HG03159 (cell line): ENCODE results near the gene PCDHA1.
"Not testable (repeated sequence)": the region's sequence is repeated elsewhere in the genome, so short reads cannot be mapped to it uniquely, and the experiment has no call there.

Source experiments
- ATAC-seq: cut with Tn5 transposase; IDR thresholded peaks from one replicate; pipeline ENCODE4 v1.9.1; 2021; ENCODE audit warnings: mild to moderate bottlenecking, moderate library complexity; ENCODE audit not compliant: unreplicated experiment

The PCDHA1 gene

DNA sequence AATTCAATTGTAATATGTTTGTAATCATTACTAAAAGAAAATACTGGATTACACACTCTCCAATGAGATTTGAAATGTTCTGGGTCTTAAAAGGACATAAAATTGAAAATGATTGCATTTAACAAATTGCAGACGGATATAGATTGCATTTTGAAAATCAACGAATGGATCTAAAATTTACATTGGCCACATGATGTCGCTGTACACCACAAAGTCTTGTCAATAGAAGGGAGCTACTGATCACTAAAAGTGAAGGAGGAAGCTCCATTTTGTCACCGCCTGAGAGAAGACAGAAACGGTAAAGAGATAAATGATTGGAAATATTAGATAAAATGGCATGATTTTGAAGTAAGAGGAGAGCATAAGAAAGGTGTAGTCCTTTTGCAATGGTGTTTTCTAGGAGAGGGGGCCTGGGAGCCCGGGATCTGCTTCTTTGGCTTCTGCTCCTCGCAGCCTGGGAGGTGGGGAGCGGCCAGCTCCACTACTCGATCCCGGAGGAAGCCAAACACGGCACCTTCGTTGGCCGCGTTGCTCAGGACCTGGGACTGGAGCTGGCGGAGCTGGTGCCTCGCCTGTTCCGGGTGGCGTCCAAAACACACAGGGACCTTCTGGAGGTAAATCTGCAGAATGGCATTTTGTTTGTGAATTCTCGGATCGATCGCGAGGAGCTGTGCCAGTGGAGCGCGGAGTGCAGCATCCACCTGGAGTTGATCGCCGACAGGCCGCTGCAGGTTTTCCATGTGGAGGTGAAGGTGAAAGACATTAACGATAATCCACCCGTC is at the start of gene PCDHA1:
PCDHA1 (plus strand) TSS at position 236 of the 782 bp plus-strand sequence.
- ATAC-seq = no peak

DNA sequence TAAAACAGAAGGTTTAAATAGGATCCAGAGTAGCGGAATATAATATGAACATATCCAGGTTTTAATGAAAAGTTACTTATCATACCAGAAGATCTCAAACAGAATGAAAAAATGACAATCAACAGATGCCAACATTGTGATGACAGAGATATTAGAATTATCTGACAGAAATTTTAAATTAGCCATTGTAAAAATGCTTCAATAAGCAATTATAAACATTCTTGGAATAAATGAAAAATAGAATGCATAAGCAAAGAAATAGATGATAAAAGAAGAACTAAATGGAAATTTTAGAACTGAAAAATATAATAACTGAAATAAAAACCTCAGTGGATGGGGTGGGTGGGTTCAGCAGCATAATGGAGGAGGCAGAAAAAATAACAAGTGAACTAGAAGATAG is 48.5 kb upstream of the PCDHA1 start:
- no peak for ATAC-seq

DNA sequence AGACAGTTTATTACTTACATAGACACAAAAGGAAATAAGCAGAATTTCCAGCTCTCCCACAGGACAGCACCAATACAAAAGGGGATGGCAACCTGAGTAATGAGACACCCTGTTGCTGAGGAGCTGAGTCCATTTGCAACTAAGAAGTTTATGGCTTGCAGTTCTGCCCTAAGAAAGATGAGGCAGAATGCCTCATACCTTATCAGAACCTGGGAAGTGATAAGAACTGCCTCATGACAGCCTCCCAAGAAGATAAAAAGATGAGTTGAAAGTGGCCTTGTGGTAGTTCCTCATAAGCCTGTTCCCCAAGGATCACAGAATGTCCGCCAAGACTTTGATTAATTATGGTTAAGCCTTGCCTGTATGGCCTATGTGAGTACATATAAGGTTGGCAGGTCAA is 44.0 kb upstream of the PCDHA1 start:
- no peak for ATAC-seq

DNA sequence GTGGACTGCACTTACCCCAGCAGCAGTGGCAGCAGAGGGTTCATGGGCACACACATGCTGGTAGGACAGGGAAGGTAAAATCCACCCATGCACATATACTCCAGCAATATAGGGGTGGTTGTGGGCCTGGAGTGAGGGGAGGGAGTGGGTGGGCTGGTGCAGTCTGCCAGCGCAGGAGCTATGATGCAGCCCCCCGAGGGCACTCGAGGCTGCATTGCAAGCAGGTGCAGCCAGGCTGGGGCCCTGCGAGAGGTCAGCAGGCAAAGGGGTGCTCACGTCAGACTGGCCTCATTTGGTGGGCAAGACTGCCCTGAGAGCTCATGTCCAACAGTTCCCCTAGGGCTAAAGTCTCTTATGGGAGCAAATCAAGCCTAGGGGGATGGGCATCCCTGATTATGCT is 32.4 kb upstream of the PCDHA1 start:
- ATAC-seq = no peak

DNA sequence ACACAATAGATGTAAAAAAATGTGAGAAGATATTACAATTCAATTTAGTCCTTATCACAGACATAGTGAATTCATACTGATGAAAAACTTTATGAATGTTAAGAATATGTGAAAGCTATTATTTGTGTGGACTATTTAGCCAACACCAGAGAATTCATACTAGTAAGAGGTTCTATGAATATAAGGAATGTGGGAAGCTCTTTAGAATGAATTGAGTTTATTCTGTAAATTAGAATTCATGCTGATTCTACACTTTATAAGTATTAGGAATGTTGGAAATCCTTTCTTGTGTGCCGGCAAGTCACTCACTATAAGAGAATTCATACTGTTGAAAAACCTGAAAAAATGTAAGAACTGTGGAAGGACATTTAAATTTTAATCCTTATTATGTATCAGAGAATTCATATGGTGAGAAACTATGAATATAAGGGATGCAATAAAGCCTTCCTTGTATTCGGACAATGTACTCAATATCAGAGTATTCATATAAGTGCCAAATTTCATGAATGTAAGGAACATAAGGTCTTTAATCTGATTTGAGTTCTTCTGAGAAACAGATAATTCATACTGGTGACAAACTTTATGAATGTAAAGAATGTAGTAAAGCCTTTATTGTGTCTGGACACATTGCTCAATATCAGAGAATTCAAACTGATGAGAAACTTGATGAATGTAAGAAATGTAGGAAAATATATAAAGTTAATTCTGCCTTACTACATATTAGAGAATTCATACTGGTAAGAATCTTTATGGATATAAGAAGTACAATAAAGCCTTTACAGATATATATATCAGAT is 21.6 kb upstream of the PCDHA1 start:
- no peak for ATAC-seq

DNA sequence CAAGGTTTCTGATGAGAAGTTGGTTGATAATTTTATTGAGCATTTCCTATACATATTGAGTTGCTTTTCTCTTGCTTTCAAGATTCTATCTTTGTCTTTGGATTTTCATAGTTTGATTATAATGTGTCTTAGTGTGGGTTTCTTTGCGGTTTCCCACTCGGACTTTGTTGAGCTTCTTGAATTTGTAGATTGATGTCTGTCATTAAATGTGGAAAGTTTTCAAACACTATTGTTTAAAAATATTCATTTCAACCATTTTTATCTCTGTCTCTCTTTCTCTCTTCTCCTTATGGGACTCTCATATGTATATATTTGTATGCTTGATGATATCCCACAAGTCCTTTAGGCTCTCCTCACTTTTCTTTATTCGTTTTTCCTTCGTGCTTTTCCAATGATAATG is 18.5 kb upstream of the PCDHA1 start:
- no peak for ATAC-seq

DNA sequence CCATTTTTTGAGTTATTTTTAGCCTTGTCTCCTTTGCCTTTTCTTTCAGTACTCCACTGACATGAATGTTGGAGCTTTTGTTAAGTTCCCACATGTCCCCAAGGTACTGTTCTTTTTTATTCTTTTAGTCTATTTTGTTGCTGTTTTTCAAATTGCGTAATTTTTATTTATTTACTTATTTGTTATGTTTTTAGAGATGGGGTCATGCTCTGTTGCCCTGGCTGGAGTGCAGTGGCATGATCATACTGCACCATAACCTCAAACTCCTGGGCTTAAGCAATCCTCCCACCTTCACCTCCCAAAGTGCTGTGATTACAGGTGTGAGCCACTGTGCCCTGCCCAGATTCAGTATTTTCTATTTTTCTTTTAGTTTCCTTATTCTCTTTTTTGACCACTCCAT is 5.4 kb upstream of the PCDHA1 start:
- no peak for ATAC-seq

DNA sequence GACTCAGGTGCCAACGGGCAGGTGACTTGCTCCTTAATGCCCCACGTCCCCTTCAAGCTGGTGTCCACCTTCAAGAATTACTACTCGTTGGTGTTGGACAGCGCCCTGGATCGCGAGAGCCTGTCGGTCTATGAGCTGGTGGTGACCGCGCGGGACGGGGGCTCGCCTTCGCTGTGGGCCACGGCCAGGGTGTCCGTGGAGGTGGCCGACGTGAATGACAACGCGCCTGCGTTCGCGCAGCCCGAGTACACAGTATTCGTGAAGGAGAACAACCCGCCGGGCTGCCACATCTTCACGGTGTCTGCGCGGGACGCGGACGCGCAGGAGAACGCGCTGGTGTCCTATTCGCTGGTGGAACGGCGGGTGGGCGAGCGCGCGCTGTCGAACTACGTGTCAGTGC is 1.5 kb downstream of the PCDHA1 start:
- not testable (repeated sequence) for ATAC-seq

DNA sequence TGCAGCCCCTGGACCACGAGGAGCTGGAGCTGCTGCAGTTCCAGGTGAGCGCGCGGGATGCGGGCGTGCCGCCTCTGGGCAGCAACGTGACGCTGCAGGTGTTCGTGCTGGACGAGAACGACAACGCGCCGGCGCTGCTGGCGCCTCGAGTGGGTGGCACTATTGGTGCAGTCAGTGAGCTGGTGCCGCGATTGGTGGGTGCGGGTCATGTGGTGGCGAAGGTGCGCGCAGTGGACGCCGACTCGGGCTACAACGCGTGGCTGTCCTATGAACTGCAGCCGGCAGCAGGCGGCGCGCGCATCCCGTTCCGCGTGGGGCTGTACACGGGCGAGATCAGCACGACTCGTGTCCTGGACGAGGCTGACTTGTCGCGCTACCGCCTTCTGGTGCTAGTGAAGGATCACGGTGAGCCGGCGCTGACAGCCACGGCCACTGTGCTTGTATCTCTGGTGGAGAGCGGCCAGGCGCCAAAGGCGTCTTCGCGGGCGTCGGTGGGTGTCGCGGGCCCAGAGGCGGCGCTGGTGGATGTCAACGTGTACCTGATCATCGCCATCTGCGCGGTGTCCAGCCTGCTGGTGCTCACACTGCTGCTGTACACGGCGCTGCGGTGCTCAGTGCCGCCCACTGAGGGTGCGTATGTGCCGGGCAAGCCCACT is 2.0 kb downstream of the PCDHA1 start:
- not testable (repeated sequence) for ATAC-seq

DNA sequence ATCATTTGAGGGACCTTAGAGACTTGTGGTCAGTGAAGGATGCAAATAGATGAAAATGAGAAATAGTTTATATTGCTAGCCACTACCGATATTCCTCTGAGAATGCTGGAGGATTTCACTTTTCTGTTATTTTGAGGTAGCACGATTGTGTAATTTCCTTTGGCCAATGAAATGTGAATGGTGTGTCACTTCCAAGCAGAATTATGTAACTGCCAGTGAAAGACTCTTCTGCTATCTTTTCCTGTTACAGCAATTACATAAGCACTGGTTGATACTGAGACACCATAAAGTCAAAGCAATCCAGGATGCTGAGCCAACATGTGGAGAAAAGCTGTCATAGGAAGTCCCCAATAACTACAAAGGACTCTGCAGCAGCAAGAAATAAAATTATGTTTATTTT is 5.1 kb downstream of the PCDHA1 start:
- ATAC-seq = no peak

DNA sequence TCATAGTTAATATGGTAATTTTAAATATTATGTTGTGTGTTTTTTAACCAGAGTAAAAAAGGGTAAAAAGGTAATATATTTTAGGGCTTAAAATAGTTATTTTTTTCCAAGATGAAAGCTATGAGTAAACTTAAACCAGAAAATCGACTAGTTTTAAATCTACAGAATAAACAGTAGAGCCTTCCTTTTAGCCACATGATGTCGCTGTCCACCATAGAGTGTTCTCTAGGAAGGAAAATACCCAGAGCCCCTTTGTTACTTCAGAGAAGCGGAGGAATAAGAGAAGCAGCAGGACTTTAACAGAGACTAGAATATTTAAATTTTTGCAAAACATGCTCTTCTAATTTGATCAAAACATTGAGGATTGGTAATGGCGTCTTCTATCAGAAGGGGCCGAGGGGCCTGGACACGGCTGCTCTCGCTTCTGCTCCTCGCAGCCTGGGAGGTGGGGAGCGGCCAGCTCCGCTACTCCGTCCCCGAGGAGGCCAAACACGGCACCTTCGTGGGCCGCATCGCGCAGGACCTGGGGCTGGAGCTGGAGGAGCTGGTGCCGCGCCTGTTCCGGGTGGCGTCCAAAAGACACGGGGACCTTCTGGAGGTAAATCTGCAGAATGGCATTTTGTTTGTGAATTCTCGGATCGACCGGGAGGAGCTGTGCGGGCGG is 8.8 kb downstream of the PCDHA1 start, which contains the start of gene PCDHA2:
PCDHA2 (plus strand) TSS at position 258 of the 664 bp plus-strand sequence.
- no peak for ATAC-seq

DNA sequence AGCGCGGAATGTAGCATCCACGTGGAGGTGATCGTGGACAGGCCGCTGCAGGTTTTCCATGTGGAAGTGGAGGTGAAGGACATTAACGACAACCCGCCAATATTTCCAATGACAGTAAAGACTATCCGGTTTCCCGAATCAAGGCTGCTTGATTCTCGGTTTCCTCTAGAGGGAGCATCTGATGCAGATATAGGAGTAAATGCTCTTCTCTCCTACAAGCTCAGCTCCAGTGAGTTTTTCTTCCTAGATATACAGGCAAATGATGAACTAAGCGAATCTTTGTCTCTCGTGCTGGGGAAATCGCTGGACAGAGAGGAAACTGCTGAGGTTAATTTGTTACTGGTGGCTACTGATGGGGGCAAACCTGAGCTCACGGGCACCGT is 9.3 kb downstream of the PCDHA1 start:
- ATAC-seq = no peak

DNA sequence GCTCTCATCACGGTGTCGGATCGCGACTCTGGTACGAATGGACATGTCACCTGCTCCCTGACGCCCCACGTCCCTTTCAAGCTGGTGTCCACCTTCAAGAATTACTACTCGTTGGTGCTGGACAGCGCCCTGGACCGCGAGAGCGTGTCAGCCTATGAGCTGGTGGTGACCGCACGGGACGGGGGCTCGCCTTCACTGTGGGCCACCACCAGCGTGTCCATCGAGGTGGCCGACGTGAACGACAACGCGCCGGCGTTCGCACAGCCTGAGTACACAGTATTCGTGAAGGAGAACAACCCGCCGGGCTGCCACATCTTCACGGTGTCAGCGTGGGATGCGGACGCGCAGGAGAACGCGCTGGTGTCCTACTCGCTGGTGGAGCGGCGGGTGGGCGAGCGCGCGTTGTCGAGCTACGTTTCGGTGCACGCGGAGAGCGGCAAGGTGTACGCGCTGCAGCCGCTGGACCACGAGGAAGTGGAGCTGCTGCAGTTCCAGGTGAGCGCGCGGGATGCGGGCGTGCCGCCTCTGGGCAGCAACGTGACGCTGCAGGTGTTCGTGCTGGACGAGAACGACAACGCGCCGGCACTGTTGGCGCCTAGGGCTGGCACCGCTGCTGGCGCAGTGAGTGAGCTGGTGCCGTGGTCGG is 10.3 kb downstream of the PCDHA1 start:
- not testable (repeated sequence) for ATAC-seq

DNA sequence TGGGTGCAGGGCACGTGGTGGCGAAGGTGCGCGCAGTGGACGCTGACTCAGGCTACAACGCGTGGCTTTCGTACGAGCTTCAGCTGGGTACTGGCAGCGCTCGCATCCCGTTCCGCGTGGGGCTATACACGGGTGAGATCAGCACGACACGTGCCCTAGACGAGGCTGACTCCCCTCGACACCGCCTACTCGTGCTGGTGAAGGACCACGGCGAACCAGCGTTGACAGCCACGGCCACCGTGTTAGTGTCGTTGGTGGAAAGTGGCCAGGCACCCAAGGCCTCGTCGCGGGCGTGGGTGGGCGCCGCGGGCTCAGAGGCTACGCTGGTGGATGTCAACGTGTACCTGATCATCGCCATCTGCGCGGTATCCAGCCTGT is 10.8 kb downstream of the PCDHA1 start:
- no peak for ATAC-seq

DNA sequence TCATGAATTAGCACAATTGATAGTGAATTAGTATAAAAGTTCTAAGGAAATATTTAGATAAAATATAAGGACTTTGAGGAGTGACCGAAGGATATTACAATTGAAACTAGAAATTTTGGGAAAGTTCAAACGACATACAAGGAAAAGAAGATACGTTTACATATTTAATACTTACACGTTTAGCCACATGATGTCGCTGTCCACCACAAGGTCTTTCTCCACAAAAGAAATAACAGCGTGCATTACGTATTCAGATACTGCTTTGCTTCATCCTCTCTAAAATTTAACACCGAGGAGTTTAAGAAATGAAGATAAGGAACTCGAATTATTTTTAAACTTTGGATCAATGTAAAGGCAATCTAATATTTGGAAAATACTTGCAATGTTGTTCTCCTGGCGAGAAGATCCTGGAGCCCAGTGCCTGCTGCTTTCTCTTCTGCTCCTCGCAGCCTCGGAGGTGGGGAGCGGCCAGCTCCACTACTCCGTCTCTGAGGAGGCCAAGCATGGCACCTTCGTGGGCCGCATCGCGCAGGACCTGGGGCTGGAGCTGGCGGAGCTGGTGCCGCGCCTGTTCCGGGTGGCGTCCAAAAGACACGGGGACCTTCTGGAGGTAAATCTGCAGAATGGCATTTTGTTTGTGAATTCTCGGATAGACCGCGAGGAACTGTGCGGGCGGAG is 15.0 kb downstream of the PCDHA1 start, which contains the start of gene PCDHA3:
PCDHA3 (plus strand) TSS at position 242 of the 678 bp plus-strand sequence.
- ATAC-seq = no peak

DNA sequence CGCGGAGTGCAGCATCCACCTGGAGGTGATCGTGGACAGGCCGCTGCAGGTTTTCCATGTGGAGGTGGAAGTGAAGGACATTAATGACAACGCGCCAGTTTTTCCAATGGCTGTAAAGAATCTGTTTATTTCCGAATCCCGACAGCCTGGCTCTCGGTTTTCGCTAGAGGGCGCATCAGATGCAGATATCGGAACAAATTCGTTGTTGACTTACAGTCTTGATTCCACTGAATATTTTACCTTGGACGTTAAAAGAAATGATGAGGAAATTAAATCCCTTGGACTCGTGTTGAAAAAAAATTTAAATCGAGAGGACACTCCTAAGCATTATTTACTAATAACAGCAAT is 15.5 kb downstream of the PCDHA1 start:
- no peak for ATAC-seq

DNA sequence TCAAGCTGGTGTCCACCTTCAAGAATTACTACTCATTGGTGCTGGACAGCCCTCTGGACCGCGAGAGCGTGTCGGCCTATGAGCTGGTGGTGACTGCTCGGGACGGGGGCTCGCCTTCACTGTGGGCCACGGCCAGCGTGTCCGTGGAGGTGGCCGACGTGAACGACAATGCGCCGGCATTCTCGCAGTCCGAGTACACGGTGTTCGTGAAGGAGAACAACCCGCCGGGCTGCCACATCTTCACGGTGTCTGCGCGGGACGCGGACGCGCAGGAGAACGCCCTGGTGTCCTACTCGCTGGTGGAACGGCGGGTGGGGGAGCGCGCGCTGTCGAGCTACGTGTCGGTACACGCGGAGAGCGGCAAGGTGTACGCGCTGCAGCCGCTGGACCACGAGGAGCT is 16.4 kb downstream of the PCDHA1 start:
- ATAC-seq = not testable (repeated sequence)

DNA sequence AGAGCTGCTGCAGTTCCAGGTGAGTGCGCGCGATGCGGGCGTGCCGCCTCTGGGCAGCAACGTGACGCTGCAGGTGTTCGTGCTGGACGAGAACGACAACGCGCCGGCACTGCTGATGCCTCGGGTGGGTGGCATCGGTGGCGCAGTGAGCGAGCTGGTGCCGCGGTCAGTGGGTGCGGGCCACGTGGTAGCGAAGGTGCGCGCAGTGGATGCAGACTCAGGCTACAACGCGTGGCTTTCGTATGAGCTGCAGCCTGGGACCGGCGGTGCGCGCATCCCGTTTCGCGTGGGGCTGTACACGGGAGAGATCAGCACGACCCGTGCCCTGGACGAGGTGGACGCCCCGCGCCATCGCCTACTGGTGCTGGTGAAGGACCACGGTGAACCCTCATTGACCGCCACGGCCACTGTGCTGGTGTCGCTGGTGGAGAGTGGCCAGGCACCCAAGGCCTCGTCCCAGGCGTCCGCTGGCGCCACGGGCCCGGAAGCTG is 16.9 kb downstream of the PCDHA1 start:
- no peak for ATAC-seq

DNA sequence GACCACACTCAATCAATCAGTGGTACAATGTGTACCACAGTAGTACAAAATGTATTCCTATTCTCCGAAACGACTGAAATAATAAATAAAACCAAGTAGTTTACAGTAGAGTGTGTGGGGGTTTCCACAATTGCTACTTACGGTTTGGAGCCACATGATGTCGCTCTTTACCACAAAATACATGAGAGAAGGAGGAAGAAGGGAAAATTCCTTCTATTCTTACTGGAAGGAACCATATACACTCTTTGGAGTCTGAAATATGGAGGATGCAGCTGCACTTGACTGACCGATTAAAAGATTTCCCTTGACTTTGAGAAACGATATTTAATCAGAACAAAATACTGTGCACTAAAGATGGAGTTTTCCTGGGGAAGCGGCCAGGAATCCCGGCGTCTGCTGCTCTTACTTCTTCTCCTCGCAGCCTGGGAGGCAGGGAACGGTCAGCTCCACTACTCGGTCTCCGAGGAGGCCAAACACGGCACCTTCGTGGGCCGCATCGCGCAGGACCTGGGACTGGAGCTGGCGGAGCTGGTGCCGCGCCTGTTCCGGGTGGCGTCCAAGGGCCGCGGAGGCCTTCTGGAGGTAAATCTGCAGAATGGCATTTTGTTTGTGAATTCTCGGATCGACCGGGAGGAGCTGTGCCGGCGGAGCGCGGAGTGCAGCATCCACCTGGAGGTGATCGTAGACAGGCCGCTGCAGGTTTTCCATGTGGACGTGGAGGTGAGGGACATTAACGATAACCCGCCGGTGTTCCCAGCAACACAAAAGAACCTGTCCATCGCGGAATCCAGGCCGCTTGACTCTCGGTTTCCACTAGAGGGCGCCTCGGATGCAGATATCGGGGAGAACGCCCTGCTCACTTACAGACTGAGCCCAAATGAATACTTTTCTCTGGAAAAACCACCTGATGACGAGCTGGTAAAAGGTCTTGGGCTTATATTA is 21.2 kb downstream of the PCDHA1 start, which contains the start of gene PCDHA4:
PCDHA4 (plus strand) TSS at position 235 of the 942 bp plus-strand sequence.
- ATAC-seq = no peak
